ENCODE measurements around the gene FHAD1.

Gene FHAD1

GRCh38 chr1:15246960-15247614 lies at the start of gene FHAD1:
Gene FHAD1, plus strand, starts transcription at chr1:15247223. Its CDS starts 4,562 bp downstream, at chr1:15251785.
- peak; percentile 35 for DNase-seq

- no peak for DNase-seq
Measured at GRCh38 chr1:15197591-15198447, 49.2 kb upstream of the FHAD1 start.

- DNase-seq: no peak
Measured at GRCh38 chr1:15198684-15199083, 48.3 kb upstream of the FHAD1 start.

- DNase-seq: no peak
Measured at GRCh38 chr1:15201221-15201620, 45.8 kb upstream of the FHAD1 start.

- no peak for DNase-seq
Measured at GRCh38 chr1:15201849-15202551, 45.0 kb upstream of the FHAD1 start.

GRCh38 chr1:15204931-15205330 lies 42.1 kb upstream of the FHAD1 start:
- DNase-seq: no peak

GRCh38 chr1:15205586-15206346 lies 41.3 kb upstream of the FHAD1 start:
- no peak for DNase-seq

GRCh38 chr1:15206418-15207030 lies 40.5 kb upstream of the FHAD1 start:
- DNase-seq: no peak

GRCh38 chr1:15207031-15207828 lies 39.8 kb upstream of the FHAD1 start:
- no peak for DNase-seq

GRCh38 chr1:15207829-15208429 lies 39.1 kb upstream of the FHAD1 start:
- no peak for DNase-seq

GRCh38 chr1:15210651-15211375 lies 36.2 kb upstream of the FHAD1 start:
- no peak for DNase-seq

GRCh38 chr1:15211424-15211823 lies 35.6 kb upstream of the FHAD1 start:
- no peak for DNase-seq

GRCh38 chr1:15212216-15212953 lies 34.6 kb upstream of the FHAD1 start:
- peak; percentile 31 for DNase-seq

GRCh38 chr1:15212954-15213291 lies 34.1 kb upstream of the FHAD1 start:
- no peak for DNase-seq

- peak; percentile 31 for DNase-seq
Measured at GRCh38 chr1:15213341-15213821, 33.6 kb upstream of the FHAD1 start.

GRCh38 chr1:15214527-15214926 lies 32.5 kb upstream of the FHAD1 start:
- peak; percentile 83 for DNase-seq

GRCh38 chr1:15215116-15215515 lies 31.9 kb upstream of the FHAD1 start:
- DNase-seq: no peak

GRCh38 chr1:15217654-15218053 lies 29.4 kb upstream of the FHAD1 start:
- DNase-seq: no peak

All from fibroblast of upper back skin (primary cell).